H9 (cell line): Measurements from ENCODE around the gene KCTD20. TPM values are rescaled to one million over a fixed set of nuclear protein-coding genes. Genes with fewer than 3 reads are reported as not detected.

Experiments
- DNase-seq: peaks from one replicate; pipeline ENCODE4 v3.0.0-alpha.2; 2017
- H2AFZ ChIP-seq: one replicate; pipeline ENCODE4 v1.6.1; 2013; ENCODE audit warnings: mild to moderate bottlenecking, low read length, control low read depth, moderate library complexity
- H2AK5ac ChIP-seq: 2 replicates; pipeline ENCODE4 v1.6.1; 2013; ENCODE audit warnings: low read length, control low read depth, mixed read lengths; ENCODE audit not compliant: insufficient read length
- H2BK120ac ChIP-seq: one replicate; pipeline ENCODE4 v1.6.1; 2013; ENCODE audit warnings: low read depth, mild to moderate bottlenecking, low read length, control low read depth, inconsistent platforms; ENCODE audit not compliant: poor library complexity, severe bottlenecking
- H2BK12ac ChIP-seq: 2 replicates; pipeline ENCODE4 v1.6.1; 2013; ENCODE audit warnings: low read length, control low read depth, mixed read lengths, low read depth; ENCODE audit not compliant: insufficient read length
- H2BK15ac ChIP-seq: 2 replicates; pipeline ENCODE4 v1.6.1; 2013; ENCODE audit warnings: low read depth, low read length, control low read depth
- H2BK20ac ChIP-seq: one replicate; pipeline ENCODE4 v1.6.1; 2013; ENCODE audit warnings: low read depth, mild to moderate bottlenecking, low read length, control low read depth, inconsistent platforms; ENCODE audit not compliant: poor library complexity, severe bottlenecking
- H2BK5ac ChIP-seq: 2 replicates; pipeline ENCODE4 v1.6.1; 2013; ENCODE audit warnings: low read length, control low read depth, mixed read lengths; ENCODE audit not compliant: insufficient read length
- H3K14ac ChIP-seq: 2 replicates; pipeline ENCODE4 v1.6.1; 2013; ENCODE audit warnings: low read length, control low read depth; ENCODE audit not compliant: insufficient read depth
- H3K18ac ChIP-seq: 2 replicates; pipeline ENCODE4 v1.6.1; 2013; ENCODE audit warnings: low read depth, mild to moderate bottlenecking, mixed read lengths, low read length, control low read depth; ENCODE audit not compliant: insufficient read length
- H3K23ac ChIP-seq: 2 replicates; pipeline ENCODE4 v1.6.1; 2013; ENCODE audit warnings: low read length, control low read depth, mixed read lengths, low read depth; ENCODE audit not compliant: insufficient read length
- H3K23me2 ChIP-seq: 2 replicates; pipeline ENCODE4 v1.6.1; 2013; ENCODE audit warnings: low read depth, mild to moderate bottlenecking, mixed read lengths, low read length, control low read depth; ENCODE audit not compliant: insufficient read length, poor library complexity, severe bottlenecking
- H3K27ac ChIP-seq: 2 replicates; pipeline ENCODE4 v1.5.1; 2013; ENCODE audit warnings: low read length, control low read depth, mixed read lengths, low read depth; ENCODE audit not compliant: insufficient read length
- H3K27me3 ChIP-seq: 2 replicates; pipeline ENCODE4 v1.6.1; 2013; ENCODE audit warnings: low read length, control low read depth, inconsistent platforms; ENCODE audit not compliant: insufficient read depth
- H3K4ac ChIP-seq: 2 replicates; pipeline ENCODE4 v1.6.1; 2013; ENCODE audit warnings: low read depth, mild to moderate bottlenecking, control low read depth, inconsistent platforms, low read length, moderate library complexity
- H3K4me1 ChIP-seq: 2 replicates; pipeline ENCODE4 v1.6.1; 2013; ENCODE audit warnings: low read length, control low read depth, inconsistent platforms; ENCODE audit not compliant: insufficient read depth
- H3K4me2 ChIP-seq: 2 replicates; pipeline ENCODE4 v1.6.1; 2013; ENCODE audit warnings: low read length, control low read depth, mixed read lengths; ENCODE audit not compliant: insufficient read length, insufficient read depth
- H3K56ac ChIP-seq: 2 replicates; pipeline ENCODE4 v1.6.1; 2013; ENCODE audit warnings: low read depth, mild to moderate bottlenecking, mixed read lengths, low read length, control low read depth; ENCODE audit not compliant: insufficient read length
- H3K79me1 ChIP-seq: 2 replicates; pipeline ENCODE4 v1.6.1; 2013; ENCODE audit warnings: low read depth, mild to moderate bottlenecking, moderate library complexity, low read length, control low read depth, inconsistent platforms; ENCODE audit not compliant: insufficient read depth, poor library complexity, severe bottlenecking
- H3K79me2 ChIP-seq: 2 replicates; pipeline ENCODE4 v1.6.1; 2013; ENCODE audit warnings: low read length, control low read depth, inconsistent platforms; ENCODE audit not compliant: insufficient read depth
- H3K9ac ChIP-seq: 2 replicates; pipeline ENCODE4 v1.6.1; 2013; ENCODE audit warnings: low read length, control low read depth, mixed read lengths; ENCODE audit not compliant: insufficient read length; ENCODE audit errors: extremely low read depth
- H3K9me3 ChIP-seq: one replicate; pipeline ENCODE4 v1.6.1; 2013; ENCODE audit warnings: low read depth, low read length, inconsistent platforms; ENCODE audit not compliant: control insufficient read depth
- H3T11ph ChIP-seq: one replicate; pipeline ENCODE4 v1.6.1; 2013; ENCODE audit warnings: mild to moderate bottlenecking, low read length, control low read depth, inconsistent platforms
- H4K20me1 ChIP-seq: one replicate; pipeline ENCODE4 v1.6.1; 2013; ENCODE audit not compliant: control insufficient read depth, insufficient read length, insufficient read depth
- H4K5ac ChIP-seq: 2 replicates; pipeline ENCODE4 v1.6.1; 2013; ENCODE audit warnings: low read depth, mild to moderate bottlenecking, mixed read lengths, low read length, control low read depth; ENCODE audit not compliant: insufficient read length
- H4K8ac ChIP-seq: replicated peaks from 2 replicates; pipeline ENCODE4 v1.6.1; 2013; ENCODE audit warnings: low read length, control low read depth, mixed read lengths, low read depth; ENCODE audit not compliant: insufficient read length
- H4K91ac ChIP-seq: 2 replicates; pipeline ENCODE4 v1.6.1; 2013; ENCODE audit warnings: low read depth, mild to moderate bottlenecking, moderate library complexity, mixed read lengths, low read length, control low read depth; ENCODE audit not compliant: insufficient read length
- H3K27ac Mint-ChIP-seq, 3 experiments: 2 replicates in 2 of 3; 3 replicates in 1 of 3; pipeline ENCODE4 v1.8.0; 2020 to 2021; ENCODE audit warnings: mixed read lengths in 3 of 3, mild to moderate bottlenecking in 1 of 3, moderate library complexity in 1 of 3
- H3K27me3 Mint-ChIP-seq: 2 replicates; pipeline ENCODE4 v1.8.0; 2021; ENCODE audit warnings: low read depth, mild to moderate bottlenecking, moderate library complexity, mixed read lengths
- H3K36me3 Mint-ChIP-seq, 3 experiments: 2 replicates in 2 of 3; 3 replicates in 1 of 3; pipeline ENCODE4 v1.8.0; 2020 to 2021; ENCODE audit warnings: low read depth in 3 of 3, mixed read lengths in 3 of 3; ENCODE audit not compliant: insufficient read depth in 1 of 3
- H3K4me1 Mint-ChIP-seq, 2 experiments: 2 replicates each; pipeline ENCODE4 v1.8.0; 2020; ENCODE audit warnings: mixed read lengths in 2 of 2
- H3K4me3 Mint-ChIP-seq, 2 experiments: 2 replicates in 1 of 2; 3 replicates in 1 of 2; pipeline ENCODE4 v1.8.0; 2020 to 2021; ENCODE audit warnings: mild to moderate bottlenecking in 2 of 2, mixed read lengths in 2 of 2, moderate library complexity in 1 of 2
- H3K9me3 Mint-ChIP-seq, 2 experiments: 2 replicates in 1 of 2; 3 replicates in 1 of 2; pipeline ENCODE4 v1.8.0; 2020; ENCODE audit warnings: mild to moderate bottlenecking in 2 of 2, mixed read lengths in 2 of 2, moderate library complexity in 1 of 2
- CTCF ChIP-seq: fragments of 200-600 bp; sonication (generic); conservative IDR thresholded peaks from 3 replicates; pipeline ENCODE4 v1.8.0; 2021; ENCODE audit warnings: antibody characterized with exemption, mild to moderate bottlenecking
- WGBS: extraction: QIAGEN DNeasy Blood & Tissue Kit; methylation state at CpG from one replicate; pipeline ENCODE4 v1.1.7; 2013; ENCODE audit warnings: missing lambda C conversion rate, low lambda C conversion rate, mixed read lengths; ENCODE audit not compliant: insufficient read length; ENCODE audit errors: extremely low coverage; 5-methylcytosine and 5-hydroxymethylcytosine counted together
- total RNA-seq: library from RNA; stranded (reverse); gene quantifications from 2 replicates; pipeline ENCODE4 v1.2.1, GENCODE V29; 2021

KCTD20 gene
- total RNA-seq, 1 experiment from 2014 or later, result 22.6 TPM

DNA sequence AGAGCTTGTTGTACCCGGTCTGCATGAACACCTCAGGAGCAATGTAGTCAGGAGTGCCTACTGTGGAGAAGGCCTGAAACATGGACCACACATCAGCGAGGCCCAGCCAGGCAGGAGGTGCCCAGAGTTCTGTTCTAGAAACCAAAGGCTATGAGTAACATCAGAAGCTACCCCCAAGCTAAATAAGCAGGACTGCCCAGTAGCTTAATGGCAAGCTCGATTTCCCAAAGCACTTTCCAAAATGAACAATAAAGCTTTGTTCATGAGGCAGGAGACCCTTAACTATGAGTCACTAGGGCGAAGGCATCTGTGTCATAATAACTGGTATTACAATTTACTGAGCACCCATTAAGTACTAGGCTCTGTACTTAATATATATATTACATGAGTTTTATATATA, 57.1 kb downstream of the KCTD20 start:
- Histone ChIP-seq H3K4ac (no peak overlapping the region), H2AK5ac (no peak overlapping the region), H3K23ac (no peak overlapping the region), H2BK5ac (no peak overlapping the region), H3K23me2 (no peaks in the 10 kb centered on the region), H3K4me1 (no peaks in the 10 kb centered on the region), H2BK20ac (no peak overlapping the region), H2BK12ac (no peak overlapping the region), H3K79me2 (no peaks in the 10 kb centered on the region), H3K79me1 (no peaks in the 10 kb centered on the region), H3K9me3 (no peaks in the 10 kb centered on the region), H3K14ac (no peak overlapping the region), H4K91ac (no peak overlapping the region), H2AFZ (no peak overlapping the region), H4K5ac (no peak overlapping the region), H3K18ac (no peak overlapping the region), H3K4me2 (no peak overlapping the region), H3K56ac (no peak overlapping the region), H3K9ac (no peak overlapping the region), H4K8ac (no peak overlapping the region), H3K27me3 (no peaks in the 10 kb centered on the region), H3T11ph (no peak overlapping the region), H2BK15ac (no peak overlapping the region), H3K27ac (no peak overlapping the region), H4K20me1 (no peaks in the 10 kb centered on the region), H2BK120ac (no peak overlapping the region)
- H3K36me3 Mint-ChIP-seq, result peaks cover 8 to 50% (median 42%) of the 10 kb centered on the region in 3 experiments; a peak in 6 of 7 replicates
- no peak for TF ChIP-seq CTCF
- H3K4me1 Mint-ChIP-seq, result peaks cover 0 to 3% of the 10 kb centered on the region in 2 experiments; a peak in 1 of 4 replicates
- no peaks in the 10 kb centered on the region for H3K9me3 Mint-ChIP-seq
- no peak overlapping the region for H3K4me3 Mint-ChIP-seq
- H3K27me3 Mint-ChIP-seq, result no peaks in the 10 kb centered on the region
- no CpG with 5 or more reads among the region's 4 CpGs for WGBS
- no peak overlapping the region for H3K27ac Mint-ChIP-seq
- DNase-seq, result no peak
